HEK293T (cell line): Measurements from ENCODE around the gene RBM38.

Experiments
- BHLHE40 ChIP-seq: fragments of 450-650 bp; IDR thresholded peaks from 2 replicates; pipeline ENCODE4 v1.6.1; 2016; ENCODE audit warnings: mild to moderate bottlenecking, moderate library complexity, borderline replicate concordance
- NFRKB ChIP-seq: fragments of 450-650 bp; IDR thresholded peaks from 2 replicates; pipeline ENCODE4 v1.6.1; 2016; ENCODE audit warnings: mild to moderate bottlenecking, moderate library complexity
- TARDBP ChIP-seq: fragments of 450-650 bp; IDR thresholded peaks from 2 replicates; pipeline ENCODE4 v1.6.1; 2016

- no peak for TF ChIP-seq BHLHE40
- TF ChIP-seq TARDBP, result no peak
- TF ChIP-seq NFRKB, result no peak
Measured at GRCh38 chr20:57456116-57456515, 64.9 kb downstream of the RBM38 start.
